IPS-18a (cell line): ENCODE results near the gene LHB.
"Not testable (repeated sequence)": the region's sequence is repeated elsewhere in the genome, so short reads cannot be mapped to it uniquely, and the experiment has no call there.

Source experiments
- H3K27ac ChIP-seq: one replicate; pipeline ENCODE4 v1.5.1; 2013; ENCODE audit warnings: low read length
- H3K27me3 ChIP-seq: one replicate; pipeline ENCODE4 v1.6.1; 2013; ENCODE audit warnings: mild to moderate bottlenecking, low read length; ENCODE audit not compliant: control insufficient read depth, insufficient read depth
- H3K36me3 ChIP-seq: one replicate; pipeline ENCODE4 v1.6.1; 2013; ENCODE audit warnings: low read depth, low read length; ENCODE audit not compliant: control insufficient read depth
- H3K4me1 ChIP-seq: one replicate; pipeline ENCODE4 v1.6.1; 2013; ENCODE audit warnings: low read depth, low read length; ENCODE audit not compliant: control insufficient read depth
- H3K4me3 ChIP-seq: one replicate; pipeline ENCODE4 v1.5.1; 2013; ENCODE audit warnings: low read length
- H3K9ac ChIP-seq: one replicate; pipeline ENCODE4 v1.6.1; 2013; ENCODE audit warnings: mild to moderate bottlenecking, low read length, moderate library complexity
- H3K9me3 ChIP-seq: one replicate; pipeline ENCODE4 v1.6.1; 2013; ENCODE audit warnings: low read depth, low read length; ENCODE audit not compliant: control insufficient read depth

The LHB gene

GRCh38 chr19:49017041-49017665, at the start of gene LHB:
Gene LHB (minus strand): TSS chr19:49017091. CDS start chr19:49017081, 10 bp downstream.
- no peak within 1 kb of the TSS for H3K9ac ChIP-seq
- no peaks in the 10 kb centered on the region for H3K9me3 ChIP-seq
- H3K27me3 ChIP-seq, result peaks cover 37% of the 10 kb centered on the region
- H3K36me3 ChIP-seq, result peaks cover 9% of the 10 kb centered on the region
- peak within 1 kb of the TSS; percentile 51 for H3K4me3 ChIP-seq
- peaks cover 4% of the 10 kb centered on the region for H3K4me1 ChIP-seq
- no peak within 1 kb of the TSS for H3K27ac ChIP-seq

GRCh38 chr19:49065905-49066512, 49.1 kb upstream of the LHB start:
- Histone ChIP-seq H3K4me3 (no peak overlapping the region), H3K9ac (no peak overlapping the region), H3K27me3 (peaks cover 53% of the 10 kb centered on the region), H3K27ac (no peak overlapping the region), H3K4me1 (peaks cover 13% of the 10 kb centered on the region), H3K9me3 (no peaks in the 10 kb centered on the region), H3K36me3 (no peaks in the 10 kb centered on the region)

- H3K27me3 ChIP-seq, result peaks cover 47% of the 10 kb centered on the region
- peak within 1 kb of the TSS; percentile 52 for H3K4me3 ChIP-seq
- no peaks in the 10 kb centered on the region for H3K36me3 ChIP-seq
- H3K9me3 ChIP-seq, result no peaks in the 10 kb centered on the region
- H3K27ac ChIP-seq, result no peak within 1 kb of the TSS
- H3K9ac ChIP-seq, result no peak within 1 kb of the TSS
- H3K4me1 ChIP-seq, result peaks cover 13% of the 10 kb centered on the region
Observed at GRCh38 chr19:49064768-49065611, 48.1 kb upstream of the LHB start, which contains the start of gene NTF4. Gene NTF4 (minus strand): TSS chr19:49064818. CDS start chr19:49061997, 2,821 bp downstream.

- Histone ChIP-seq H3K4me1 (peaks cover 13% of the 10 kb centered on the region), H3K27me3 (peaks cover 43% of the 10 kb centered on the region), H3K9ac (no peak overlapping the region), H3K36me3 (no peaks in the 10 kb centered on the region), H3K9me3 (no peaks in the 10 kb centered on the region), H3K4me3 (peak overlapping the region; percentile 52), H3K27ac (no peak overlapping the region)
Observed at GRCh38 chr19:49064029-49064629, 47.2 kb upstream of the LHB start.

GRCh38 chr19:49061445-49061844, 44.6 kb upstream of the LHB start:
- Histone ChIP-seq H3K4me3 (no peak overlapping the region), H3K9ac (no peak overlapping the region), H3K27ac (no peak overlapping the region), H3K4me1 (peaks cover 23% of the 10 kb centered on the region), H3K9me3 (no peaks in the 10 kb centered on the region), H3K27me3 (peaks cover 49% of the 10 kb centered on the region), H3K36me3 (no peaks in the 10 kb centered on the region)

DNA sequence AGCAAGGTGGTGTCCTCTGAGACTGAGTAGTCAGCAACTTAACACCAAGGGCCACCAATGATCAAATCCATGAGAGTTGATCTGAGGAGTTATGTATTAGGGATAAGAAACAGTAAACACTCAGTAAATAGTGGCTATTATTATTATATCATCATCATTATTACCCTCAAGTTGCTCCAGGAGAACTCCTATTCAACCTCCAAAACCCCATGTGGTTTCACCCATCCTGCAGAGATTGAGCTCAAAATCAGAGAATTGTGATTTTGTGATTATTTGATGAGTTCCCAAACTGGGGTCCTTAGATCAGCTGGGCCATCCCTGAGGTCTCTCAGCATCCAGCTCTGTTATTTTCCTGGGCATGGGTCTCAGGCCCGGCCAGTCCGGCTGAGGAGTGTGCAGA, 44.1 kb upstream of the LHB start:
- Histone ChIP-seq H3K9ac (no peak overlapping the region), H3K27me3 (peaks cover 49% of the 10 kb centered on the region), H3K4me3 (no peak overlapping the region), H3K36me3 (no peaks in the 10 kb centered on the region), H3K4me1 (peaks cover 20% of the 10 kb centered on the region), H3K27ac (no peak overlapping the region), H3K9me3 (no peaks in the 10 kb centered on the region)

GRCh38 chr19:49059053-49059452, 42.2 kb upstream of the LHB start:
- Histone ChIP-seq H3K36me3 (no peaks in the 10 kb centered on the region), H3K4me1 (peaks cover 10% of the 10 kb centered on the region), H3K27ac (no peak overlapping the region), H3K4me3 (no peak overlapping the region), H3K9me3 (no peaks in the 10 kb centered on the region), H3K9ac (no peak overlapping the region), H3K27me3 (peaks cover 53% of the 10 kb centered on the region)

DNA sequence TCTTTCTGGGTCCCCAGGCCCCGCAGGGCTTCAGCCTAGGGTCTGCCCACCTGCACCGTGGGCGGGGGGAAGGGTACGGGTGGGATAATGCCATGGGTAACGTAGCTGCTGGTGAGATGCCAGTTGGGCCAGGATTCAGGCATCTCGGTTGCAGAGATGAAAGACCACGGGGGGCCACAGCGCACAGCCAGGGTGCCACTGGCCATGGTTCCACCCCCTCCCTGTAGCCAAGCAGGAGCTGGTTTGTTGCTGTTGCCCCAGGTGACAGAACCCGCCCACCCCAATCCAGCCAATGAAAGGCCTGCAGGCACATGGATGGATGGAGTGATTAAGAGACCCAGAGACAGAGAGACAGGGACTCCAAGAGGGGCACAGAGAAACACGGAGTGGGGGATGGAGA, 41.7 kb upstream of the LHB start:
- H3K27me3 ChIP-seq, result peaks cover 53% of the 10 kb centered on the region
- H3K4me1 ChIP-seq, result peaks cover 10% of the 10 kb centered on the region
- H3K9me3 ChIP-seq, result no peaks in the 10 kb centered on the region
- H3K27ac ChIP-seq, result no peak overlapping the region
- no peak overlapping the region for H3K4me3 ChIP-seq
- no peak overlapping the region for H3K9ac ChIP-seq
- no peaks in the 10 kb centered on the region for H3K36me3 ChIP-seq

GRCh38 chr19:49057636-49058234, 40.8 kb upstream of the LHB start, which contains the start of gene CGB7:
Gene CGB7 (minus strand): TSS chr19:49057749. CDS start chr19:49055375, 2,374 bp downstream.
- peaks cover 53% of the 10 kb centered on the region for H3K27me3 ChIP-seq
- H3K9me3 ChIP-seq, result no peaks in the 10 kb centered on the region
- no peak within 1 kb of the TSS for H3K27ac ChIP-seq
- H3K4me1 ChIP-seq, result peaks cover 10% of the 10 kb centered on the region
- H3K9ac ChIP-seq, result no peak within 1 kb of the TSS
- peak within 1 kb of the TSS; percentile 38 for H3K4me3 ChIP-seq
- H3K36me3 ChIP-seq, result no peaks in the 10 kb centered on the region

DNA sequence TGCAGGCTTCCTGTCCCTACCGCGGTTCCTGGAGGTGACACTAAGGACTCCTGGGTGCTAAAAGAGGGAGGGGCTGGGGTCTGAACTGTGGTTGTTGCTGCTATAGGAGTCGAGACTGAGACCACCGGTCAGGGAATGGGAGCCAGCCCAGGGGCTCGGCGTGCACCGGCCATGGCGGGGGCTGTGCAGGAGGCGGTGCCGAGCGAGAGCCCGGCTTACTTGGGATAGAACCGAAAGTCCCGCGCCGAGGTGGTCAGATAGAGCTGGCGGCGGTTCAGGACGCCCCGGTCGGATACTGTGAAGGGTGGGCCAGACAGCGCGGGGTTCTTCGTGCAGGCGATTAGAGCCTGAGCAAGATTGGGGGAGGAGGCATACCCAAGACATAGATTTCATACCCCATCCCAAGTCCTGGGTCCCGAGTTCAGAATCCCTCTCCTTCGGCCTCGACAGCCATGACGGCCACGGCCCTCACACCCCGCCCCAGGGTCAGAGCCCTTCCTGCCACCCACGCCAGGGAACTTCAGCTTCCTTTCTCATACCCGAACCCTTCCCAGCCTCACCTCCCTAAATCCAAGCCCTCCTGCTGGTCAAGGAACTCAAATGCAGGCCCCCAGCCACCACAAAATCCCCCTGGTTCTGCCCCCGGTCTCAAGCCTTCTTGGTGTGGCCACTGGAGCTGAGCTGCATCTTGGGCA, 40.2 kb upstream of the LHB start:
- H3K9ac ChIP-seq, H3K27ac ChIP-seq, H3K36me3 ChIP-seq, H3K9me3 ChIP-seq: not testable (repeated sequence)
- Histone ChIP-seq H3K27me3 (peaks cover 53% of the 10 kb centered on the region), H3K4me1 (peaks cover 10% of the 10 kb centered on the region), H3K4me3 (peak overlapping the region; percentile 38)
